DND-41 (cell line): ENCODE results near the gene HYDIN.

Source experiments
- CTCF ChIP-seq: IDR thresholded peaks from 2 replicates; pipeline ENCODE4 v1.5.1; 2012; ENCODE audit warnings: borderline replicate concordance, low read length, moderate library complexity, mild to moderate bottlenecking; ENCODE audit not compliant: poor library complexity, severe bottlenecking; ENCODE audit errors: extremely low read depth
- EZH2 ChIP-seq: IDR thresholded peaks from 3 replicates; pipeline ENCODE4 v1.6.1; 2012; ENCODE audit warnings: borderline replicate concordance, low read depth, mild to moderate bottlenecking, moderate library complexity, low read length, inconsistent platforms; ENCODE audit not compliant: severe bottlenecking

GRCh38 chr16:71201054-71201453, 29.5 kb downstream of the HYDIN start:
- TF ChIP-seq CTCF = no peak
- no peak for TF ChIP-seq EZH2
